Activated naive CD4-positive, alpha-beta T cell (primary cell): ENCODE data around the gene PPP2R2D.
A peak's percentile ranks its signal among the peaks of the same experiment; 100 is the strongest.

ENCODE experiments used
- DNase-seq, 4 experiments: peaks; one replicate each; lab custom pipeline; 2025; lab: John Stamatoyannopoulos, UW

PPP2R2D gene

DNA sequence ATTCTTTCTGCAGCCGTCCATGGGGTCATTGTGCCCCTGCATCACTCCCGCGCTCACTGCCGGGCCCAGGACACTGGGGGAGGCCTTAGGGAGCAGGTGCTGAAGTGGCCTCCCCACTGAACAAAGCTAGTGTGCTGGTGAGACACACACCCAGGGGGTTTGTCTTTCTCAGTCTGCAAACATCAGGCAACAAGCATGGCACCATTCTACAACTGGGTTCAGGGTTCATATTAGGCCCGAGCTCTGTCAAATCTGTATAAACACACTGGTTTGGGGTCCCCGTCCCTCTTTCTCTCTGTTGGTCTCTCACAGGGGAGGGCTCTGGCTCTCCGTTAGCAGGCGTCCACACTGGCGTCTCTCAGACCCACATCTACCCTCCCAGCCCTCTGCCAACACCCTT is 11.1 kb upstream of the PPP2R2D start:
- DNase-seq: no peak

- no peak for DNase-seq
Observed at GRCh38 chr10:131890276-131891195, 10.3 kb upstream of the PPP2R2D start.

DNA sequence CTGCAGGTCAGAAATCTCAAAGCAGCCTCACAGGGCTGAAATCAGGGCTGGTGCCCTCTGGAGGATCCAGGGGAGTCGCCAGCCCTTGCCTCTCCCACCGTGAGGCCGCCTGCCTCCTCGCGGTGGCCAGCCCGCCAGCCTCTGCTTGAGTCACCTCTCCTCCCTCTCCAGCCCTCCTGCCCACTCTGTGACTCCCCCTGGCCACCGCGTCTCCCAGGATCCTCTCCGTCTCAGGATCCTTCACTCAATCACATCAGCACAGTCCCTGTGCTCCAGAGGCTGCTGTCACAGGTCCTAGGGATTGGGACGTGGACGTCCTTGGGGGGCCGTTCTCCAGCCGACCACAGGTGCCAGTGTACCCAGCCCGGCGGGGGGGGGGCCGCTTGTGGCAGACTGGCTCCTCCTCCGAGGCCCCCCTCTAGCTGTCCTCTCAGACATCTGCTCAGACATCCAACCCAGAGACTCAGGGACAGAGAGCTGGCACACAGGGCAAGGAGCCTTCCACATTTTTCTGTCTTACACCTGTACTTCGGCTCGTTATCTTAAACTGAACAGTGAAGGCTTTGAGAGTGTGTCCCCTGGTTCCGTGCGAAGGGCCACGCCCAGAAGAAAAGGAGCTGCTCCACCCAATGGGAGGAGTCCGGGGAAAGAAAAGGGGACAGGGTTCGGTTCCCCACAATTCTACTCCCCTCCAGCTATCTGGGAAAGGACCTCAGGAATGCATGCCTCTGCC is 9.4 kb upstream of the PPP2R2D start:
- no peak for DNase-seq

DNA sequence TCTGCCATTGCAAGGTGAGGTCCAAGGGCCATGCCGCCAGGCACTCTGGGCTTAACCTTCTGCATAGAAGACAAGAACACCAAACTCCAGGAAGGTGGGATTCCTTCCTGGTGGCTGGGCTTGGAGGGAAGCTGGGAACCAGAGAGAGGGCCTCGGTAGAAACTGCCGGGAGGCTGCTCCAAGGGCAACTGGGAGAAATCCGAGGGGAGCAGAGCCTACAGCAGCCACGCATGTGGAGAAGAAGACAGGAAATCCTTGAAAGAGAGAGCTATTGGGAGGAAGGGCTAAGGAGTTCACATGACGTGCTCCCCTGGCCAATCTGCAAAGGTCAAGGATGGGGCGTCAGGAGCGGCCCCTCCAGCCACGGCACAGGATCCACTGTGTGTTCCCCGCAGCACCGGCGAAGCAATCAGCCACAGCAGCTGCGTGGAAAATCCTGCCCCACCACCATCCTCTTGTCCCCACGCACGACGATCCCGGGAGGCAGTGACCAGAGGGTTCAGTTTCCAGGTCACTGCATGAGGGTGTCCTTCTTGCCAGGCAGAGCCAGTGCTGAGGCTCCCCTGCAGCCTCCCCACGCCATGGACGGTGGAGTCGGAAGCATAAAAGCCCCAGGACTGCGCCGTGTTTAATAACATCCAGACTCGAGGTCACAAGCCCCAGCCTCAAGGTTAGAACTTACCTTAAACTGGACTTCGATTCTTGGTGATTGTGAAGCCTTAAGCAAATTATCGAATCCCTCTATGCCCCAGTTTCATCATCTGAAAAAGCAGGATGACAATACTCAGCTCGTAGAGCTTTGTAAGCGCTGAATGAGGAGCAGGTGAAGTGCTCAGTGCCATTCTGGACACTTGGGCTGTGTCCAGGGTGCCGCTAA is 8.6 kb upstream of the PPP2R2D start:
- no peak for DNase-seq

GRCh38 chr10:131892806-131893675 is 7.8 kb upstream of the PPP2R2D start:
- no peak for DNase-seq

- no peak for DNase-seq
Observed at GRCh38 chr10:131895116-131895515, 5.7 kb upstream of the PPP2R2D start.

DNA sequence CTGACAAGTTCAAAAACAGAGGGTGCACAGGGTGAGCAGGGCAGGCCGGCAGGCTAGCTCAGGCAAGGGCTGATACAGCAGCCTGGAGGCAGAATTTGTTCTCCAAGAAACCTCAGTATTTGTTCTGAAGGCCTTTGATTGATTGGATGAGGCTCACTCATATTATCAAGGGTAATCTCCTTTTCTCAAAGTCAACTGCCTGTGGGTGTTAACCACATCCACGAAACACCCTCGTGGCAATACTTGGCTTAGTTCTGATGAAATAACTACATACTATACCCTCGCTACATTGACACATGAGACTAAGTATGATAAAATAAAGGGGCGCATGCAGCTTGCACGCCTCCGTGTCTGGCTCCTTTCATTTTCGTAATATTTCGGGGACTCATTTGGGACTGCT is 4.4 kb upstream of the PPP2R2D start:
- no peak for DNase-seq

DNA sequence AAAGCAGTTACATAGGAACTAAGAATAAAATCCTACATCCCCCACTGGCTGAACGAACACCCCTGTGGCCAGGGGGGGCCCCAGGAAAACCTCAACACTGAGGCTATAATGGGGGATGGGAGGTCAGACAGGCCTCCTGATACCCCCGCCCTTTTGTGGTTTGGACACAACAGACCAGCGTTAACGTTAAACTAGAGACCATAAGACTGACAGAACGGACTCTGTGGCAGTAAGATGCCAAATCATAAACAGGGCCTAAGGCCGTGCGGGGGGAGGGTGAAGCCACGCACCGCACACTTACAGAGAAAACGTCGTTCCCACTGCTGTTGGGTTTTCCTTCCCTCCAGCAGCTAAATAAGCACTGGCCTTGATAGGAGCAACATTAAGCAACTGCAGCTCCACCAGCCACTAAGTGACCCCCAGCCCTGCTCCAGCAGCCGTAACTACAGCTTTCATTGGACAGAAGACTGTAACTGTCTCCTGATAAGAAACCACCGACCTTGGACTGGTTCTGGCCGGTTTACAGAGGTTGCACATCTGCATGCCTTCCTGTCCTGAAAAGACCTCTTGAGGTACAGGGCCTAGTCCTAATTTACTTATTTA is 3.4 kb upstream of the PPP2R2D start:
- no peak for DNase-seq

DNA sequence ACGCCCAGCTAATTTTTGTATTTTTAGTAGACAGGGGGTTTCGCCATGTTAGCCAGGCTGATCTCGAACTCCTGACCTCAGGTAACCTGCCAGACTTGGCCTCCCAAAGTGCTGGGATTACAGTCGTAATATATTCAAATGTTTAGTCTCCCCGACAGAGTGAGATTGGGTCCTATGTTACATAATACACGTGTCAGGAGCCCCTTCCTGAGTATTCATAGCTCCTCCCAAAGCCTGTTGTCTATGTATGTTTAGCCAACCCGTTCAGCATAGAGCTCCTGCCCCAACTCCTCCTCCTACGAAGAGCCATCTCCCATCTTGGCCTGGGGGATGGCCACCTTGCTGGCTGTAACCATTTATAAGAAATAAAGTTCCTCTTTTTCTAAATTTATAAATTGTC is 2.7 kb upstream of the PPP2R2D start:
- DNase-seq: no peak

- no peak for DNase-seq
Observed at GRCh38 chr10:131898713-131899112, 2.1 kb upstream of the PPP2R2D start.

GRCh38 chr10:131899116-131899690 is 1.6 kb upstream of the PPP2R2D start:
- no peak for DNase-seq

GRCh38 chr10:131899695-131900349 is 986 bp upstream of the PPP2R2D start:
- DNase-seq: no peak

DNA sequence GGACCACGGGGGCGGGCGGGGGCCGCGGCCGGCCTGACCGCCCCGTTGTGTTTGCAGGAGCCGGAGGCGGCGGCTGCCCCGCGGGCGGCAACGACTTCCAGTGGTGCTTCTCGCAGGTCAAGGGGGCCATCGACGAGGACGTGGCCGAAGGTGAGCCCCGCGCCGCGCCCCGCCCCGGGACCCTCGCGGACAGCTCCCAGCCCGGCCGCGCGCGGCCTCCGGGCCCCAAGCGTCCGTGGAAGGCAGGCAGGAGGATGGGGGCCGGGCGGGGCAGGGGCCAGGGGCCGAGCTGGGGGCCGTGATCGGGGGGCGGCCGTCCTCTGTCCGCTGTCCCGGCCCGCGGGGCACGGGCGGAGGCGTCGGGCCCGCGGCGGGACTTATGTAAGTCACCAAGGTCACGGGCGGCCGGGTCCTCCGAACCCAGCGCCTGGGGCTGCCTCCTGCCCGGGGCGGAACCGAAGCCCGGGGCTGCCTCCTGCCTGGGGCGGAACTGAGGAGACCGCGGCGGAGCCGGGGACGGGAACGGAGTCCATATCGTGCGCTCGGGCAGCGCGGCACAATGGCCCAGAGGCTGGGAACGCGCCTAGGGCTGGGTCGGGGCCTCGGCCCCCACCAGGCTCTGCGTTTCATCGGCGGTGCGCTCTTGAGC is 497 bp downstream of the PPP2R2D start:
- DNase-seq: peak in 1 of 4 experiments; percentile 48

DNA sequence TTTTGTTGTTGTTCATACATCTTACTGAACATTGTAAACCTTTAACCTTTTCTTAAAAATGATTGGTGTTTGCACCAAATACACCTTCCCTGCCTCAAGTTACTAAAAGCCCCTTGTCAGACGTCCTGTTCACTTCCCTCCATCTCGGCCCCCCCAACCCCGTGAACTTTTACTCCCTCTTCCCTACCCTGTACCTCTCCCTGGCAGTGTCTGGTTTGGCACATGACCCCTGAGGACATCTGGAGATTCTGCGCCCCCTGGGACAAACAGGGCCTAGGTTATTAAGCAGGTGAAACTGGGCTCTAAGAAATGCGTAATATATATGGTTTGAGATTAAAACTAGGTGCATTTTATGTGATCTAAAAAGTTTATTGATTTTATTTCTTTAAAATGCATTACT is 1.4 kb downstream of the PPP2R2D start:
- DNase-seq: no peak

DNA sequence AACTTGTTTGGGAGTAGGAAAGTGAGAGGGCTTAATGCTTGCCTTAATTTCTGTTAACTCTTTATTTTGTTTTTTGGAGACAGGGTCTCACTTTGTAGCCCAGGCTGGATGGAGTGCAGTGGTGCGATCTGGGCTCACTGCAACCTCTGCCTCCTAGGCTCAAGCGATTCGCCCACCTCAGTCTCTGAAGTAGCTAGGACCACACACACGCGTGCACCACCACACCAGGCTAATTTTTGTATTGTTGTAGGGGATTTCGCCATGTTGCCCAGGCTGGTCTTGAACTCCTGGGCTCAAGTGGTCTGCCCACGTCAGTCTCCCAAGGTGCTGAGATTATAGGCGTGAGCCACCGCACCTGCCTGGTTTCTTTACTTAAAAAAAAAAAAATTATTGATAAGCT is 1.9 kb downstream of the PPP2R2D start:
- no peak for DNase-seq

- DNase-seq: no peak
Observed at GRCh38 chr10:131905267-131905571, 4.4 kb downstream of the PPP2R2D start.

- DNase-seq: no peak
Observed at GRCh38 chr10:131905603-131906268, 4.9 kb downstream of the PPP2R2D start.

DNA sequence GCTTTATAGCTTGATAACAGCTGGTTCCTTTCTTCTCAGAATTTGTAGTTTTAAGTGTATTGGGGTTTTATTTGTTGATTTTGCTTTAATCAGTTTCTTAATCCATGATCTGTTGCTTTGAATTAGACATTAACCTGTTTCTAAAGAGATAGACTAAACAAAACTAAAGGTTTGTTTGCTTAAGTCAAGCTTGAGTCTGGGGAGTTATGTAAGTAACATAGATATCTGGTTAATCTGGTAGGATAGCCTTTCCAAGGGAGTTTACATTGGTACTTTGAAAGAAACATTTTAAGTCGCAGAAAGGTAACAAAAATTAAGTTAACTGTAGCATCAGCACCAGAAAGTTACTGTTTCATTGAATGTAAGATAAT is 5.4 kb downstream of the PPP2R2D start:
- DNase-seq: no peak

DNA sequence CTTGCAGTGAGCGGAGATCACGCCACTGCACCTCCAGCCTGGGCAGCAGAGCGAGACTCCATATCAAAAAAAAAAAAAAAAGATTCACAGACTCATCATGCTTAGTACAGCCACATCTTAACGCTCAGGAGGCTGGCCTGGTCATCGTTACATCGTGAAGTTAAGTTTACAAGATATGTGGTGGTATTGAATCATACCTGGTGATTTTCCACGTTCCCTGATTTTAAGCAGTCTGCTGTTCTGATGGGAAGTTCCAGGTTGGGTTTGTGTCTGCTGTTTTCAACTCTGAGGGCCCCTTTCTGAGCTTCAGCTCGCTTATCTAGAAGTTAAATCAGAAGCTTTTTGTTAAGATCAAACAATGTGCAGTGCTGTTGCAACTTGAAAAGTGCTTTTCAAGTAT is 6.9 kb downstream of the PPP2R2D start:
- no peak for DNase-seq
